ENCODE results near the gene VDAC1.

VDAC1 gene

DNA sequence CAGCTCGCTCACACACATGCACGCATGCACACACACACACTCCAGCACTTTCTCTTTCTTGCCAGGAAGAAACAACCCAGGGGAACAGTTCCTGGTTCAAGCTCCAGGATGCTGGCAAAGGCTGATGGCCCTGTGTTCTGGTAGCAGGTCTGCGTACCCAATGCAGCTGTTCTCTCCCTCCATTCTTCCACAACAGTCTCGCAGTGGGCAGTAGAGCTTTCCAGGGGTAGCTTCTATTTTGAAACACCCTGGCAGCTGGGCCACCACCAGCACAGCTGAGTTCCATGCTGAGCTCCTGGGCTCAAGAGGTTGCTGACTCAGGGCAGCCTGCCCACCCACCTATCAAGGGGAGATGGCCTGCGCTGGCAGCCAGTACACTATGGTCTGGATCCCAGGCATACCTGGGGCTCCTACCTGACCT, 4.7 kb downstream of the VDAC1 start:
- TF ChIP-seq, protein P1, sequence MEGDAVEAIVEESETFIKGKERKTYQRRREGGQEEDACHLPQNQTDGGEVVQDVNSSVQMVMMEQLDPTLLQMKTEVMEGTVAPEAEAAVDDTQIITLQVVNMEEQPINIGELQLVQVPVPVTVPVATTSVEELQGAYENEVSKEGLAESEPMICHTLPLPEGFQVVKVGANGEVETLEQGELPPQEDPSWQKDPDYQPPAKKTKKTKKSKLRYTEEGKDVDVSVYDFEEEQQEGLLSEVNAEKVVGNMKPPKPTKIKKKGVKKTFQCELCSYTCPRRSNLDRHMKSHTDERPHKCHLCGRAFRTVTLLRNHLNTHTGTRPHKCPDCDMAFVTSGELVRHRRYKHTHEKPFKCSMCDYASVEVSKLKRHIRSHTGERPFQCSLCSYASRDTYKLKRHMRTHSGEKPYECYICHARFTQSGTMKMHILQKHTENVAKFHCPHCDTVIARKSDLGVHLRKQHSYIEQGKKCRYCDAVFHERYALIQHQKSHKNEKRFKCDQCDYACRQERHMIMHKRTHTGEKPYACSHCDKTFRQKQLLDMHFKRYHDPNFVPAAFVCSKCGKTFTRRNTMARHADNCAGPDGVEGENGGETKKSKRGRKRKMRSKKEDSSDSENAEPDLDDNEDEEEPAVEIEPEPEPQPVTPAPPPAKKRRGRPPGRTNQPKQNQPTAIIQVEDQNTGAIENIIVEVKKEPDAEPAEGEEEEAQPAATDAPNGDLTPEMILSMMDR (conservative IDR thresholded peaks at IDR 0.05; ENCODE audit: low read depth, low read length): no peak
- H3K36me3 ChIP-seq (ENCODE audit: insufficient read depth): no peaks in the 10 kb centered on the region
- H3K27me3 ChIP-seq (ENCODE audit: insufficient read depth, low read depth): no peaks in the 10 kb centered on the region
- H3K79me2 ChIP-seq (ENCODE audit: insufficient read depth, low read depth): peaks cover 93% of the 10 kb centered on the region
- H2AFZ ChIP-seq (ENCODE audit: low read depth): no peak overlapping the region
- no peak overlapping the region for H3K27ac ChIP-seq
- H3K4me2 ChIP-seq: no peak overlapping the region; the same call in 1 of the 2 replicates
- H3K9ac ChIP-seq: no peak overlapping the region
- H3K4me3 ChIP-seq (IDR thresholded peaks at IDR 0.05; ENCODE audit: insufficient read depth, low read depth, low read length): no peak overlapping the region
- peaks cover 58% of the 10 kb centered on the region for H4K20me1 ChIP-seq (ENCODE audit: insufficient read depth)
- peaks cover 54% of the 10 kb centered on the region for H3K4me1 ChIP-seq (ENCODE audit: low read depth, poor library complexity, severe bottlenecking)

DNA sequence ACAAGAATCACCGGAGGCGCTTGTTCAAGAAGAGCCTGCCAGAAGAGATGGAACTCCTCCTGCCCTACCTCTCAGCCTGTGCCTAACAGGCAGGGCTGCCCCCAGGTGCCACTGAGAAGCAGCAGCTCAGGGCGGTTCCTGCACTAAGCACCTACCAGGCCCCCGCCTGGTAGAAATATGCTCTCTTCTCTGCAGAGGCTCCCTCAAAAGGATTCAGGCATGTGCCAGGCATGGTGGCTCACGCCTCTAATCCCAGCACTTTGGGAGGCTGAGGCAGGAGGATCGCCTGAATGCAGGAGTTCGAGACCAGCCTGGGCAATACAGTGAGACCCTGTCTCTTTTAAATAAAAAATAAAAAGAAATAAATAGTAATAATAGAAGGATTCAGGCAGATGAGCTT, 6.0 kb downstream of the VDAC1 start:
- Histone ChIP-seq H3K4me1 (ENCODE audit: low read depth, poor library complexity, severe bottlenecking) (peaks cover 60% of the 10 kb centered on the region), H4K20me1 (ENCODE audit: insufficient read depth) (peaks cover 68% of the 10 kb centered on the region), H3K9ac (no peak overlapping the region), H3K4me3 (IDR thresholded peaks at IDR 0.05; ENCODE audit: insufficient read depth, low read depth, low read length) (no peak overlapping the region), H3K36me3 (ENCODE audit: insufficient read depth) (no peaks in the 10 kb centered on the region), H3K4me2 (no peak overlapping the region), H3K27ac (no peak overlapping the region), H3K79me2 (ENCODE audit: insufficient read depth, low read depth) (peaks cover 100% of the 10 kb centered on the region), H2AFZ (ENCODE audit: low read depth) (no peak overlapping the region), H3K27me3 (ENCODE audit: insufficient read depth, low read depth) (no peaks in the 10 kb centered on the region)
- TF ChIP-seq, protein P1 (conservative IDR thresholded peaks at IDR 0.05; ENCODE audit: low read depth, low read length): no peak

DNA sequence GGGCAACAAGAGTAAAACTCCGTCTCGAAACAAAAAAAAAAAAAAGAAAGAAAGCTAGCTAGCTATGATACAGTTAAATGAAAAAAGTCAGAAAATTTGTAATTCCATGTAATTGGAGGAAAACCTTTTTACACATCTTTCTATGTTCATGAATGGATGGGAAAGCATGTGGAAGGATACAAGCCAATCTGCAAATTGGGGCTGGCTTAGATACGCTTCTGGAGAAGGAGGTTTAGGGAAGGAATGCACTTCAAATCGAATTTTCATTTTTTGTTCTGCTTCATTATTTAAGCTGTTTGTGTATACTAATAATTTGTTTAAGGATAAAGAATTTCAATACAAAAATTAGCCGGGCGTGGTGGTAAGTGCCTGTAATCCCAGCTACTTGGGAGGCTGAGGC, 6.7 kb downstream of the VDAC1 start:
- Histone ChIP-seq H3K27ac (no peak overlapping the region), H2AFZ (ENCODE audit: low read depth) (no peak overlapping the region), H3K79me2 (ENCODE audit: insufficient read depth, low read depth) (peaks cover 100% of the 10 kb centered on the region), H3K4me3 (IDR thresholded peaks at IDR 0.05; ENCODE audit: insufficient read depth, low read depth, low read length) (no peak overlapping the region), H4K20me1 (ENCODE audit: insufficient read depth) (peaks cover 73% of the 10 kb centered on the region), H3K36me3 (ENCODE audit: insufficient read depth) (no peaks in the 10 kb centered on the region), H3K9ac (no peak overlapping the region), H3K4me2 (no peak overlapping the region), H3K4me1 (ENCODE audit: low read depth, poor library complexity, severe bottlenecking) (peaks cover 67% of the 10 kb centered on the region), H3K27me3 (ENCODE audit: insufficient read depth, low read depth) (no peaks in the 10 kb centered on the region)
- TF ChIP-seq, protein P1 (conservative IDR thresholded peaks at IDR 0.05; ENCODE audit: low read depth, low read length): no peak

DNA sequence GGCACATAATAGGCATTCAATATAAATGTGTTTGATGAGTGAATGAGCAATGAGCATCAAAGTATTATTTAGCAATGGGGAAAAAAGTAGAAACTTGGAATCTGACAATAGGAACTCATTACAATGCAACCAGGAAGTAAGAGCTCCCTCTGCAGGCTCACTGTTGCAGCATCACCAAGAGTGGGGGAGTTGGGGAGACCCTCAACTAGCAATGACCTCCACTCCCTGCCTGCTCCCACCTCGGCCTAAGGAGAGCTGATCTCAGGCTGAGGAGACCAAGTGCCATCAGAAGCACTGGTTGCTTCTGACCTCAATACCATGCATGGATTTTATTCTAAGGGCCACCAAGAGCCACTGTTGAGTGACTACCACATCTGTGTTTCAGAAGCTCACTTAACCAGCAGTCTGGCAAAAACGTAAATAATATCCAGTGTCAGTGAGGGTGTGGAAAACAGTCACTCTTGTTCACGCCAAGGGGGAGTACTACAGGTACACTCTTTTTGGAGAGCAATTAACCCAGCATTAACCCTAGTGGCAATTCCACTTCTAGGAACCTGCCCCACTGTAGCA, 8.0 kb downstream of the VDAC1 start:
- TF ChIP-seq, protein P1 (conservative IDR thresholded peaks at IDR 0.05; ENCODE audit: low read depth, low read length): peak; percentile 74
- Histone ChIP-seq H4K20me1 (ENCODE audit: insufficient read depth) (peaks cover 74% of the 10 kb centered on the region), H3K27me3 (ENCODE audit: insufficient read depth, low read depth) (no peaks in the 10 kb centered on the region), H3K4me1 (ENCODE audit: low read depth, poor library complexity, severe bottlenecking) (peaks cover 64% of the 10 kb centered on the region), H3K4me3 (IDR thresholded peaks at IDR 0.05; ENCODE audit: insufficient read depth, low read depth, low read length) (no peak overlapping the region), H3K27ac (no peak overlapping the region), H3K79me2 (ENCODE audit: insufficient read depth, low read depth) (peaks cover 100% of the 10 kb centered on the region), H2AFZ (ENCODE audit: low read depth) (no peak overlapping the region), H3K4me2 (no peak overlapping the region), H3K36me3 (ENCODE audit: insufficient read depth) (no peaks in the 10 kb centered on the region), H3K9ac (no peak overlapping the region)

Data from KMS-11 (cell line).